ENCODE results near the gene ELP1.

ELP1 gene

GRCh38 chr9:108882052-108882888 is 51.7 kb downstream of the ELP1 start:
- no peak for DNase-seq

GRCh38 chr9:108880738-108881316 is 53.1 kb downstream of the ELP1 start:
- DNase-seq, result no peak

- no peak for DNase-seq
Measured at GRCh38 chr9:108877524-108877923, 56.4 kb downstream of the ELP1 start.

- DNase-seq, result no peak
Measured at GRCh38 chr9:108876425-108876824, 57.5 kb downstream of the ELP1 start.

GRCh38 chr9:108874058-108874788 is 59.7 kb downstream of the ELP1 start:
- DNase-seq, result no peak

- DNase-seq, result no peak
Measured at GRCh38 chr9:108869092-108869725, 64.7 kb downstream of the ELP1 start.

GRCh38 chr9:108867829-108868228 is 66.1 kb downstream of the ELP1 start:
- no peak for DNase-seq

GRCh38 chr9:108867116-108867515 is 66.8 kb downstream of the ELP1 start:
- no peak for DNase-seq

GRCh38 chr9:108866001-108866420 is 67.9 kb downstream of the ELP1 start:
- no peak for DNase-seq

- DNase-seq, result no peak
Measured at GRCh38 chr9:108865037-108865436, 68.9 kb downstream of the ELP1 start.

GRCh38 chr9:108864446-108864845 is 69.5 kb downstream of the ELP1 start:
- DNase-seq, result no peak

GRCh38 chr9:108863891-108864290 is 70.0 kb downstream of the ELP1 start:
- no peak for DNase-seq

GRCh38 chr9:108861997-108862396 is 71.9 kb downstream of the ELP1 start, which contains the start of gene ACTL7A:
Gene ACTL7A (plus strand): TSS chr9:108862266. CDS start chr9:108862323, 57 bp downstream.
- no peak for DNase-seq

GRCh38 chr9:108861464-108861863 is 72.5 kb downstream of the ELP1 start:
- DNase-seq, result no peak

GRCh38 chr9:108860764-108861163 is 73.2 kb downstream of the ELP1 start:
- DNase-seq, result no peak

GRCh38 chr9:108860354-108860753 is 73.6 kb downstream of the ELP1 start:
- DNase-seq, result no peak

- no peak for DNase-seq
Measured at GRCh38 chr9:108859459-108860114, 74.3 kb downstream of the ELP1 start.

- DNase-seq, result no peak
Measured at GRCh38 chr9:108857572-108857971, 76.4 kb downstream of the ELP1 start.

- DNase-seq, result no peak
Measured at GRCh38 chr9:108855888-108856287, 78.0 kb downstream of the ELP1 start, which contains the start of gene ACTL7B. Gene ACTL7B (minus strand): TSS chr9:108855986. CDS start chr9:108855930, 56 bp downstream.

- DNase-seq, result no peak
Measured at GRCh38 chr9:108855529-108855886, 78.4 kb downstream of the ELP1 start.

GRCh38 chr9:108854641-108855528 is 79.0 kb downstream of the ELP1 start:
- no peak for DNase-seq

- no peak for DNase-seq
Measured at GRCh38 chr9:108854094-108854493, 79.8 kb downstream of the ELP1 start.
